Epithelial cell of esophagus (primary cell): Measurements from ENCODE around the gene OASL.
A peak's percentile ranks its signal among the peaks of the same experiment; 100 is the strongest.

Experiments
- DNase-seq: peaks from one replicate; pipeline ENCODE4 v3.0.0; 2010; ENCODE audit warnings: low read depth
- H3K4me3 ChIP-seq: 2 replicates; pipeline ENCODE4 v1.5.1; 2011; ENCODE audit warnings: mild to moderate bottlenecking, low read length, control low read depth
- CTCF ChIP-seq: IDR thresholded peaks from 2 replicates; pipeline ENCODE4 v1.5.1; 2011; ENCODE audit warnings: low read depth, mild to moderate bottlenecking, low read length, control low read depth, inconsistent platforms; ENCODE audit not compliant: insufficient read depth; ENCODE audit errors: missing control alignments

Gene OASL

GRCh38 chr12:120996133-120996746 lies 42.8 kb downstream of the OASL start:
- H3K4me3 ChIP-seq: no peak overlapping the region
- no peak for DNase-seq
- TF ChIP-seq CTCF: no peak

- peak; percentile 28 for DNase-seq
- H3K4me3 ChIP-seq: no peak overlapping the region
- TF ChIP-seq CTCF: no peak
Observed at GRCh38 chr12:120994589-120995337, 44.3 kb downstream of the OASL start.

- no peak for DNase-seq
- TF ChIP-seq CTCF: no peak
- no peak overlapping the region for H3K4me3 ChIP-seq
Observed at GRCh38 chr12:120994059-120994458, 45.0 kb downstream of the OASL start.

- H3K4me3 ChIP-seq: no peak overlapping the region
- no peak for TF ChIP-seq CTCF
- DNase-seq: no peak
Observed at GRCh38 chr12:120993496-120993895, 45.5 kb downstream of the OASL start.

- no peak for TF ChIP-seq CTCF
- no peak overlapping the region for H3K4me3 ChIP-seq
- no peak for DNase-seq
Observed at GRCh38 chr12:120992989-120993388, 46.1 kb downstream of the OASL start.

- TF ChIP-seq CTCF: no peak
- no peak overlapping the region for H3K4me3 ChIP-seq
- no peak for DNase-seq
Observed at GRCh38 chr12:120991965-120992364, 47.1 kb downstream of the OASL start.
